ENCODE data around the gene FAM174B.

The FAM174B gene

DNA sequence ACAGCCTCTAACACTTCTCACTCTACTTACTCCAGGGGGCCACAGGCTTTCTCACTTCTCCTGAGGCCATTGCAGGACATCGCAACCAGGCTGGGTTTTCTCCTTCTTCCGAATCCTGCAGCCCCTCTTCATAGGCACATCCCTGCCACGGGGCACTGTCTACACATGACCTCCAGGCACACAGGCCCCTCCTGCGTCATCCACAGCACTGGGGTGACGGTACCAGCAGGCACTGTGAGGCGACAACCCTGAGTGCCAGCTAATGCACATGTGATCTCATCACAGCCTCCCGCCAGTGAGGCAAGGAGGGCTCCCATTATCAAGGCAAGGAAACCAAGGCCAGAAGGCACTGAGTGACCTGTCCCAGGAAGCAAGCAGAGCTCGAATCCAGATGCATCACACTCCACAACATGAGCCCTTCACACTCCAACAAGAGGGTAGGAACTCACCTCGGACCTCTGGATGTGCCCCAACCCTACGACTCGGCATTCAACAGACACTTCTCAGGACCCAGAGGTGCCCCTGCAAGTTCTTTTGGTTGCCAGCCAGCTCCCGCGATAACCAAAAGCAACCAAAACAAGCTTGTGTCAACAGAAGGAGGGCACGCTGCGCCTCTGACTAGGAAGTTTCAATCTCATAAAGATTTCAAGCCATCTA lies 16.7 kb downstream of the FAM174B start:
- DNase-seq (ENCODE audit: low read depth), result no peak

DNA sequence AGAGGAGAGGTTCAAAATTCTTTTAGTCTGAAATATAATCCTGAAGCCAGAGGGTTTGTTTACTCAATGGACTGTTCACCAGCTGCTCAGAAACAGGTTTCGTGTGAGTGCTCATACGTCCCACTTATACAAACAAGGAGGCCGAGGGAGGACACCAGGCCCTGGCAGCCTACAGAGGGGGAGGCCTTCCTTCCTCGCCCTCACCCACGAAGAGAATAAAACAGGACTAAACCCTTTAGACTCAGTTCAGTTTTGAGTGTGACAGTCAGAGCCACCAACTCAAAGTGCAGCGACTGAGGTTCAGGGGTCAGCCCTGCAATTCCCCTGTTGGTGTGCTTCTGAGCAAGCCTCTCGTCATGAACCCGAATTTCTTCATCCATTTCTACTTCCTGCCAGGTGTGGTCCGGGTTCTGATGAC lies 17.3 kb downstream of the FAM174B start:
- DNase-seq (ENCODE audit: low read depth), result no peak

DNA sequence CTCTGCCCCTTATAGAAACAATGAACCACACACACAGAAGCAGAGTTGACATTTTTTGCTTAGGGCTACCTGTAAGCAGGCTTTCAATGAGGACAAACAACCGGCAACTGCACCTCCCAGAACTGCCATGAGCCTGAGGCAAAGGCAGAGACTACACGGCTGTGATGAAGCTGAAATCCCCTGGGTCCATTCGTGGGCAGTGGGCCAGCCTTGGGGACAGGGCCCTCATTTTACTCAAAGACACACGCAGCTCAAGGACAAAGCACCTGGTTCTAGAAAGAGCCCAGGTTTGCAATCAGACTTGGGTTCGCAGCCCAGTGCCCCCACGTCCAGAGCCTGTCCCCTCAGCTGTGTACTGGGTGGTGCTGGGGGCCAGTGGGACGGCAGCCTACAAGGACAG lies 17.9 kb downstream of the FAM174B start:
- DNase-seq (ENCODE audit: low read depth), result no peak

DNA sequence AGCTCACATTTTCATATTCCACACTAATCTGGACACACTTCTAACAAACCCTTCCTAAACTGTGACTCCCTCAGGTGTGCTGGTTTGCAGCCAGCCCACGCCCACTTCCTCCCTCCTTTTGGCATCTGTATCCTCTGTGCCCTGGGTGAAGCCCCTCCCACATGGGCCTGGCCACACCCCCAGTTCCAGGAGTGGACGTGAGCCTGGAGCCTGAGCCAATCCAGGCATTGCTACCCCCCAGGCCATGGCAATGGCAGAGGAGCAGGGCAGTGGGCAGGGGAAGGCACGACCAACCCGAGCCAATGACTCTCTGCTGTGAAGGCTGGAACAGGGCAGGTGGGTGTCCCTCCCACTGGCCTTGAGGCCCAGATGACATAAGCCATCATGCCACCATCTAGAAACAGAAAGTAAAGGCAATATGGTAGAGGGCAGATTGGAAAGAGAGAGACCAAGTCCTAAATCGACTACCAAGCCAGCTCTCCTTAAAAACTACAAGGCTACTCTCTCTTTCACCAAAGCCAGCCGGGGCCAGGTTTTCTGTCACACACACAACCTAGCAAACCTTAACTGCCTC lies 18.6 kb downstream of the FAM174B start:
- DNase-seq (ENCODE audit: low read depth), result no peak

DNA sequence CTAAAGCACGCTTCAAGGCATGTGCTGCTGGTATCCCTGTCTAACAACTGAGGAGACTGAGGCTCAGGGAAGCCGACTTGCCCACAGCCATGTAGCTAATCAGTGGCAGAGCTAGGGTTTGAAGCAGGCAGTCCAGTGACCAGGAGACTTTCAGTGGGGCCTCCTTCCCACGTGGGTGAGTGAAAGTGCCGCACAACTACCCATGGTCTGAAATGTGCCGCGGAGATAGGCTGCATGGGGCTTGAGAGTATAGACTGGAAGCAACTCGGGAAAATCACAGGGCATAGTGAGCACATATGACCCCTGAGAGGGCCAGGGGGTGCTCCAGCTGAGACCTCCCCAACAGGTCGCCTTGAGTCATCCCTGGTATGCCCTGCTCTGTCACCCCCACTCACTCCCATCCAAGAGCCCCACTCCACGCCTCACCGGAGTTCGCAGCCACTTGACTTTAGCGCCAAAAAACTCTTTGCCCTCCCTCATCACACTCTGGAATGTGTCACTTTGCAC lies 19.1 kb downstream of the FAM174B start:
- DNase-seq (ENCODE audit: low read depth), result no peak

DNA sequence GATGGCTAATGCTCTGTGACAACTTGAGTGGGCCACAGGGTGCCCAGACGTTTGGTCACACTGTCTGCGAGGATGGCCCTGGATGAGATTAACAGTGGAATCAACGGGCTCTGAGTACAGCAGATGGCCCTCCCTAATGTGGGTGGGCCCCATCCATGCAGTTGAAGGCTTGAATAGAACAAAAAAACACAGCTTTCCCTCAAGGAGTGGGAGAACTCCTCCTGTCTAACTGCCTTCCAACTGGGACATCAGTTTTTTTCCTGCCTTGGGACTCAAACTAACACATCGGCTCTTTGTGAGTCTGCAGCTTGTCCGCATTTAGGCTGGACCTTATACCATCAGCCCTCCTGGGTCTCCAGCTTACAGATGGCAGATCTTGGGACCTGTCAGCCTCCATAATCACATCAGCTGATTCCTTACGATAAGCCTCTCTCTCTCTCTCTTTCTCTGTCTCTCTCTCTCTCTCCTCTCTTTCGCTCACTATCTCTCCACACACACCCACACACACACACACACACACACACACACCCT lies 20.8 kb downstream of the FAM174B start:
- DNase-seq (ENCODE audit: low read depth), result no peak

DNA sequence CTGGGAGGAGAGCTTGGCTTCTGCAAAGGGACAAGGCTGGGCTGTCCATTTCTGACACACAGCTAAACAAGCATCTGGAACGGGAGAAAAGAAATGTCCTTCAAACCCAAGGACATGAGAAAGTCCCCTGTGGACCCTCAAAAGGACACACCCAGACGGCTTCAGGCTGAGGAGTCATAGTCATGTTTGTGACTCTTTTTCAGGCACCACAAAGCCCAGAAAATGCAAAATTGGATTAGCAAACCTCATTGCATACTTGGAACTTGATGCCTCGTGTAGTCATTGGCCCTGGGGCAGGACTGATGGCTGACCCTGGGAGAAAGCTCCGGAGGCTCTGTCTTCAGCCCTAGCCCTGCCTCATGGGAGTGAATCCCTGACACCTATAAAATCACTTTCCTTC lies 21.5 kb downstream of the FAM174B start:
- DNase-seq (ENCODE audit: low read depth), result no peak

DNA sequence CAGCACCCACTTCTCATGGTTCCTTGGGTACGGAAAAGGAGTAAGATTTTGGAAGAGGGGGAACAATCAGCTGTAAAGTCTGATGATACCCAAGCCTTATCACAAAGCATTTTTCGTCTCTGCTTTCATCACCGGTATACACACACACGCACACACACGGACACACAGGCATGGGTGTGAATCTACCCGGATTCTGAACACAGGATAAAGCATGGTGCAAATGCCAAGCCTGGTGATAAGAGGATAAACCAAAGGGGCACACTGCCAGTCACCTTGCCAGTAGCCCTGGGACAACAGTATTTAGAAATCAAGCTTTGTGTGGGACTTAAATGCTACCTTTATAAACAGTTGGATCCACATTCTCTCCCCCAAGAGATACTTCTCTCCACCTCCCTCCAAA lies 22.2 kb downstream of the FAM174B start:
- DNase-seq (ENCODE audit: low read depth), result no peak

DNA sequence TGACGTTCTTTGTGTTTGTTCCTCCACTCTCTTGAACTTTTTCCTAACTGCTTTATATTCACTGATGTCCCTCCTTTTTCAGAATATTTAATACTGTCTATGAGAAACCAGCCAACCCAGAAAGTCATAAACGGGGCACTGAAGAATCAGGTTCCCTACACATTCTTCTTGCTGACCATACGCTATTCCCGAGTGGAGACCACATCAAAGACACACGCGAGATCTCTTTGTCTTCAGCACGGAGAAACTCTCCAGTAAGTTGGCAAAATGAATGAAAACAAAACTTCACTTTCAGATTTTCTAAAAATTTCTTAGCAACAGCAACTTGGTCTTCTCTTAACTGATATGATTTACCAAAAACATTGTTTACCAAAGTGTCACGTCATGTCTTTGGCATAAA lies 22.6 kb downstream of the FAM174B start:
- DNase-seq (ENCODE audit: low read depth), result no peak

DNA sequence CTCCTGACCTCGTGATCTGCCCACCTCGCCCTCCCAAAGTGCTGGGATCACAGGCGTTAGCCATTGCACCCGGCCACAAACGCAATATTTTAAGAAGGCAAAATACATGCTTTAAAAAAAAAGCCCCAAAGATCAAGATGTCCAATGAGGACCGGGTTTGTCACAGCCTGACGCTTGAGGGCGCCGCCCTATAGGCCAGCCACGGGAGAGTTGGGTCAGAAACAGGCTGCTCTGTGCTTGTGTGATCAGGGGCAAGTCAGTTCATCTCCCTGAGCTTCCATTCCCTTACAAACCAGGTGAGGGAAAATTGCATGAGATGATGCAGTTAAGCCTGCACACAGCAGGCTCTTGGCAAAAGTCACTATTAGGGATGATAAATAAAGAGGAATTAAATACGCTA lies 23.9 kb downstream of the FAM174B start:
- no peak for DNase-seq (ENCODE audit: low read depth)

DNA sequence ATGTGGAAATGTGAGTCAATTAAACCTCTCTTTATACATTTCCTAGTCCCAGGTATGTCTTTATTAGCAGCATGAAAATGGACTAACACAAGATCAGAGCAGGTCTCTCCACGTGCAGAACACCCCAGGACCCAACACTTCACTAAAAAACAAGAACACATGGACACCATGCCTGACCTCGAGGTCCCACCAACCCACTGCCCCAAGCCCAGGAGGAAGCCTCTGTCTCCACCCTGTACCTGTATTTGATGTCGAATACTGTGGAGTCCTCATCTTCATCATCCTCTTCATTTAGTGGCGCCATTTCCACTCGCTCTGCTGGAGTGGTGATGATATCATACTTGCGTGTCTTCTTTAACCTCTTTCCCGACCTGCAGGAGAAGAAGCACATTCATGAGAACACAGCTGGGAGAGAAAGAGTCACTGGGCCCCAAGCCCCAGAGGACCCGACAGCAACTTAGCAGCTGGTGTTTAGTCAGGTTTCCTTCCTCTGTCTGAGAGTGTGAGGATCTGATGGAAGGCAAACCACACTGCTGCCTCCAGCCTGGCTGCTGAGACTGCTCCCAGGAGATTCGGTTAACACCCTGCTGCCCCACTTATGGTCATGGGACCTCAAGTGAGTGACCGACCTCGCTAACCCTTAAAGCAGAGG lies 25.5 kb downstream of the FAM174B start:
- DNase-seq (ENCODE audit: low read depth), result no peak

DNA sequence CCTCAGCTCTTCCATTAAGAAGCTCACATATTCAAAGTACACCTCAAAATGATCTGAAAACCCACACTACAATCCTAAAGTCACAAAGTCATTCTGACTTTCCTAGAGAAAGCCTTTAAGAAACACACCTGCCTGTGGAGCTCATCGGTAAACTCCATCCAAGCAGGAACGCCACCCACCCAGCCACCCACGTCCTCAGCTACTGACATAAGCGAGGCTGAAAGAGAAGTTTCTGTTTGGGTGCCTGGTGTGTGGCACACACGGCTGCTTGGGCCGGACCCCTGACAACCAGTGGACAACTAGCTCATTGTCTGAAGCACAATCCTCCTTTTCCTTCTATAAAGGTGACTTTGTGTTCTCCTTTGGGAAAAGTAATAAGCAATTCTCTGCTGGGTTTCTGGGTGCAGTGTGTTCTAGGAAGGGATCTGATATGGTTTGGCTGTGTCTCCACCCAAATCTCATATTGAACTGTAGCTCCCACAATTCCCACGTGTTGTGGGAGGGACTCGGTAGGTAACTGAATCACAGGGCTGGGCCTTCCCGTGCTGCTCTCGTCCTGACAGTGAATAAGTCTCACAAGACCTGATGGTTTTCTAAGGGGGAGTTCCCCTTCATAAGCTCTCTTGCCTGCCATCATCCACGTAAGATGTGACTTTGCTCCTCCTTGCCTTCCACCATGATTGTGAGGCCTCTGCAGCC lies 26.1 kb downstream of the FAM174B start:
- no peak for DNase-seq (ENCODE audit: low read depth)

DNA sequence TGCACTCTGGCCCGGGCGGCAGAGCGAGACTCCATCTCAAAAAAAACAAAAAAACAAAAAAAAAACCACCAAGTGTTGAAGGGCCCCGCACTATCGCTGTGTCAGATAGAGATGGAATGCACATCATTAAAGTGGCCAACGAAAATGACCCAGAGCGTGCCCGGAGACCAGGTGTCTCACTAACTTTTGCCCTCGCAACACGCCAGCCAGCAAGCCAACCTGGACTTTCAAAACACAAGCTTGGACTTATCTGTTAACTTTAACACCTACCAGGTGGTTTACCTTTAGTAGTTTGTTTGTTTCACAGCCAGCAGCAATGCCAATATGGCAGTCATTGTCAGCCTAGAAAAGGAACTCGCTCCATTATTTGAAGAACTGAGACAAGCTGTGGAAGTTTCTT lies 28.6 kb downstream of the FAM174B start:
- no peak for DNase-seq (ENCODE audit: low read depth)

DNA sequence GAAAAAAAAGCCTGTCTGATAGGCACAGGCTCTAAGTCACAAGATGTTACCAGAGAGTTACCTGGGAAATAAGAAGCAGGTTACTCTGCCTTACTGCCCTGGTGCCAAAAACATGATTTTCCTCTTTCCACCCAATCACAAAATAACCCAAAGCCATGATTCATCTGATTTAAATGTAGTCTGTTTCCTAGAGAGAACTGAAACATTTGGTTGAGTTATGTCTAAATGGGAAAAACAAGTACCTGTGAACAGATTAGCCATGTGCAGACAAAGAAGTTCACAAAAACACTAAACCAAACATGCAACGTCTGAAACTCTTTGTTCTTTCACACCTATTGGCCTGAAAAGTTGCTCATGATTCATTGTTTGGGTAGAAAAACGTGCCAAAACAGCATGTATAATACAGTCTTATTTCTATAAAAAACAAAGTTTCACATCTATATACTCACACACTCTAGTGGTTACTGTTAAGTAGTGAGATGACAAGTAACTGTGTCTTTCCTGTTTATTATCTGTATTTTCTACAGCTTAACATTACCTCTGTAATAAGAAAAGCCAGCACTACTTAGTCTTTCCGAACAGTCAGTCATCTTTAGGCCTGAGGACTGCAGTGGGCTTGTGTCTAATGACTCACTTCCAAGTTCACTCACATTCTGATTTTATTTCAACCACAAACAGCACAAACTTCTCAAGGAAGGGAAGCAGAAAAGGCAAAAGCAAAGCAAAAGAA lies 30.2 kb downstream of the FAM174B start:
- DNase-seq (ENCODE audit: low read depth), result no peak

DNA sequence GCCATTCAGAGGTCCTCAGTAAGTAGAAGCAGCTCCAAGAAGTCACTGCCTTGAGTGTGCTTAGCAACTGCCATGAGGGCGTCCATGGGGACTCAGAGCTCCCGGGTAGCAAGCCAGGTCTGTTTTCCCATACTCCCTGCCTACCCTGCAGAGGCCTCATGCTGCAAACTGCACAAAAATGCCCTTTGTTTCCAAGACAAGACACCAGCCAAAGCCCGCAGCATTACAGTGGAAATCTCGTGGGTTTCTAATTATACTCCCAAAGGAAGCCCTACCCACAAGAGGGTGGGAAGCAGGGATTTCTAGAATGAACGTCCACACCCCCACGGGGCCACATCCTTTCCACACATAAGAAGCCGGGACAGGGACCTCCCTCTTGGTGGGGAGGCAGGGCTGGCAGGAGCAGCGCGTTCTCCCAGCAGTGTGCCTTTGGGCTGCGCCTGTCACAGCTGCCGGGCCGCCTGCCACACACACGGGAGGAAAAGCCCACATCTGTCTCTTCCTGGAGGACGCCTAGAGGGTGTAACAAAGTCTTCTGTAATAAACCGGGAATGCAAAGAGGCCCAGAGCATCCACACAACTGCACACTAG lies 31.1 kb downstream of the FAM174B start:
- no peak for DNase-seq (ENCODE audit: low read depth)

DNA sequence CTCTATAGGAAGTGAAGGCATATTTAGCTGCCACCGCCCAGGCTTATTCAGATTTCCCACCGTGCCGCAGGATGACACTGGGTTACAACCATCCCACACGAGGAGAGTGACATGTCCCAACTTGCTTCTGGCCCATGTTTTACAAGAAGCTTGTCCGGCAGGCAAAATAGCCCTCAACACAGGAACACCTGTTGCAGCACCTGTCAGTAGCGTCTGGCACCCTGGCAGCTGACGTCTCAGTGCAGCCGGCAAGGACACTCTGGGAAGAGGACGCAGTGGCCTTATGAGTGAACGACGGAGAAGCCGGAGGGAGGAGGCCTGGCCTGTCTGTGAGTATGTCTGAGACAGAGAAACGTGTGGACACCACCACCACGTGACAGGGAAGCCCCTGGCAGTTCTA lies 32.1 kb downstream of the FAM174B start:
- DNase-seq (ENCODE audit: low read depth), result no peak

DNA sequence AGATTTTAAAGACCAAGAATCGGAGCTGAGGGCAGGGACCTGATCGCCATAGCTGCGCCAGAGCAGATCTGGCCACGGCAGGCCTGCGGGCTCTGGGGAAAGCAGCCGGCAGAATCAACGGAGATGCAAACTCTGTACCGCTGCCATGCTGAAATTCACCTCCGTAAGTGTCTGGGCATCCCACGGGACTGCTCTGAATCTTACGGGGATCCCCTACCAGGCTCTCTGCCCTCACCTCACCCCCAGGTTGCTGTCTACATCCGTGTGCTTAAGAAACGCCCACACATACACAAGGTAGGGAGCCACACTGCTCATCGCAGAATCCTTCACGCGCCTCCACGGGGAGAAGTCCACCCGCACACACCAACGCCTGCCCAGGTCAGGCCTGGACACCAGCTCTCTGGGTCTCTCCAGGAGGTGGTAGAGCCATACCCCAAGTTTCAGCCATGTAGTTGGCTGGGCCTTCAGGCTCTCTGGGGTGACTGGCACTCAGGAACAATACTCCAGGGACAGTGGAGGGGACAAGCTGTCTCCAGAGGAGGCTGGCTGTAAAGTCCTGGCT lies 33.5 kb downstream of the FAM174B start:
- no peak for DNase-seq (ENCODE audit: low read depth)

DNA sequence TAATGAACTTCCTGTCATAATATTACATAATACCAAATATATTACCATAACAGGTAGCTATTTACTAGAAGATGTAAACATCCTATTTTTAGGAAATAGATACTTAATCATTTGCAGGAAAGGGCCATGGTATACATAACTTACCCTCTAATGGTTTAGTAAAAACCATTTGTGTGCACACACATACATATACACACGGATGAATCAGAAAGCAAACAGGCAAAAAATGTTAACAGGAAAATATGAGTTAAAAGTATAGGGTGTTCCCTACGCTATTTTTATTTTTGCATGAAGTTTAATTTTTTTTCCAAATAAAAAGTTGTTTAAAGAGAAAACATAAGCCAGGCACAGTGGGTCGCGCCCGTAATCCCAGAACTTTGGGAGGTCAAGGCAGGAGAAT lies 34.6 kb downstream of the FAM174B start:
- no peak for DNase-seq (ENCODE audit: low read depth)

DNA sequence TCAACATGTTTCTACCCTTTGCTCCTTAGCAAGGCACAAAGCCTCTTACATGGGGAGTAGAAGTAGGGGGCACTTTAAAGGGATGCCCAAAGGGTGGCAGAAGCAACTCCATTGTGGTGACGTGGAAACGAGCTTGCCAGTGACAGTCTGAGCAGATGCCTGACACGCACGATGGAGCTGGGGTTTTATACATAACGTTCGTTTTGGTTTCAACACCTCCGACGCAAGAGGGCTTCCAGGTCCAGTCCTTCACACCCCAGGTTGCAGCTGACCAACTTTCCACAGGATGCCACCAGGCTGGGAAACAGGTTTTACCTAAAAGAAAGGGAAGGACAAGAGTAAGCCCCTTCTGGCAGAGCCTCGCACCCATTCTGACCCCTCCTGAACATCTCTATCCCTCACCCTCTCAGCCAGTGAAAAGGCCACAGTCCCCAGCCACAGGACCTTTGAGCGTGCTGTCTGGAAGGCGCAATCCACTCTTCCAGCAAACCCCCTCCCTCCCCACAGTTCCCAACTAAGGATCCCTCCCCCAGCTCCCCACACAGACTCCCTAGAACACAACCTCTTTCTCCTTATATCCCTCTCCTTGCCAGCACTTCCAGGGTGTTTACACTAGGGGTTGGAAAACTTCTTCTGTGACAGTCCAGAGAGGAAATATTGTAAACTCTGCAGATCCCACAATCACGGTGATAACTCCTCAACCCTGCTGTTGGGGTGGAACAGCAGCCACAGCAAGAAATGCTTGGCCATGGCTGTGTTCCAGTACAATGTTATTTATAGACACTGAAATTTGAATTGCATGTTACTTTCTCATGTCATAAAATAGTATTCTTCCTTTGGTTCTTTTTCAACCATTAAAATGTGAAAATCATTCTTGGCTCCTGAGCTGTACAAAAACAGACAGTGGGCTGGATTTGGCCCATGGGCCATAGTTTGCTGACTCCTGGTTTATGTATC lies 36.2 kb downstream of the FAM174B start:
- DNase-seq (ENCODE audit: low read depth), result no peak

Measured in stimulated activated CD8-positive, alpha-beta memory T cell treated with anti-CD3 and anti-CD28 coated beads, Interleukin-7, amount 100 ng/mL, for 24 hours (primary cell).